SH-SY5Y (cell line): Measurements from ENCODE around the gene BTBD9.

ENCODE experiments used
- GATA2 ChIP-seq: IDR thresholded peaks from 2 replicates; pipeline ENCODE4 v1.6.1; 2011; ENCODE audit warnings: mild to moderate bottlenecking, low read depth, low read length
- GATA3 ChIP-seq: IDR thresholded peaks from 2 replicates; pipeline ENCODE4 v1.6.1; 2011; ENCODE audit warnings: low read depth, mild to moderate bottlenecking, low read length, moderate library complexity

DNA sequence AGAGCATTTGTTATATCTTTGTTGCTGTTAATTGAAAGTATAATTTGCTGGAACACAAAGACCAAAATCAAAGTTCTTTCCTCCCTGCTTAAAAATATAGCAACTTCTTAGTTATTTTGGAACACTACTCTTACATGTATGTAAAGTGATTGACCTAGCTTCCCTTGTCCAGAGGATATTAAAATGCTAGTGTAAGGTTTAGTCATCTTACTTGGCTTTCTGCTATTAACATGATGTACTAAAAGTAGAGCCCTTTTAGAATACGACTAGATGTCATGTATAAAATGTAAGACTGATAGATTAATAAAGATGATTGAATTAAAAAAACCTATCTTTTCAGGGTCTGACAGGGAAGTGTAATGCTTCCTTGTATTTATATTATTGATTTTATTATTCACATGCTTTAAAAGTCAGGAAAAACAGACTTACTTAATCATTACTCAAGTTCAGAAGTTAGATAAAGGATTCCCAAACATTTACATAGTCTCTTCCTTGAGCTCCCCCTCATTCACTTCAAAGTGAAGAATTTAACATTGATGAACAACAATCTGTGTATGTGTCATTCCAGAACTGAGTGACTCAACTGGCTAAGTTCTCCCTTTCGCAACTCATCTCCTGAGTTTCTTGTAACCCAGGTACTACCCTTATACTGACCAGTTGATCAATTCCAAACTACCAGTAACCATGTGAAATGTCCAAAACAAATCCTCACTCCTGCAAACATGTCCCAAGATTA lies 50.9 kb downstream of the BTBD9 start:
- no peak for TF ChIP-seq GATA2
- no peak for TF ChIP-seq GATA3
